Right kidney (tissue), 1 donor: ENCODE results near the gene KIF6.

Experiments used
- DNase-seq: peaks from one replicate; pipeline ENCODE4 v3.0.0-alpha.2; 2016

KIF6 gene

DNA sequence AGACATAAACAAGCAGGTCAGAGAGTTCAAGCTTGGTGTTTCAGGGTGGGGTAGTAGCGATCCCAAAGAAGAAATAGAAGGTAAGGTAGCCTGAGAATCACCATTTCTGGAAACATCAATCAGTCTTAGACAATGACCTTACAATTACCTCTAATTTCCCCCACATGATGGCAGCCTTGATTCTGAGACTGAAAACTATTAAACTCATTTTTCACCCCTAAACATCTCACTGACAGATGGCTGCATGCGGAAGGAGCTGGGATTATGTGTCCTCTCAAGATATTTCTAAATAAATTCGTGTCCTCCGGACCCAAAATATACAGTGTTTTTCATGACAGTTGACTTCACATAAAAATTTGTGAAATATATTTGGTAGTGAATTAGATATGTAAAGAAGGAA is 61.0 kb downstream of the KIF6 start:
- no peak for DNase-seq

- DNase-seq = no peak
Measured at GRCh38 chr6:39657355-39658135, 67.7 kb downstream of the KIF6 start.

DNA sequence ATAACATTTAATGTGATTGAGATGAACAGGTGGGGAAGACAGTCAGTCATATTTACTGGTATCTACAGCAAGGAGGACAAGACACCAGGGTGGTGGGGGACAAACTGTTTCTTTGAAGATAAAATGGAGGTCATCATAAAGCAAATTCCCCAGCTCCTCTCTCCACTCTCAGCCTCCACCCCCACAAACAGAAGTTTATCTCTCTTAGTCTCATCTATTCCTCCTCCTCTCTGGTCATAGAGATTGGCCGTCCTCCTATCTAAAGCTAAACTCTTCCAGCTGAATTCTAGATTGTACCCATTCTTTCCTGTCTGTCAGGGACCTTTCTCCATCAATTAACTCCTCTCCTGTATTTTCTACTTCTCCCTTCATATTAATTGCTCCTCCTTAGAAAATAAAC is 71.1 kb downstream of the KIF6 start:
- no peak for DNase-seq

DNA sequence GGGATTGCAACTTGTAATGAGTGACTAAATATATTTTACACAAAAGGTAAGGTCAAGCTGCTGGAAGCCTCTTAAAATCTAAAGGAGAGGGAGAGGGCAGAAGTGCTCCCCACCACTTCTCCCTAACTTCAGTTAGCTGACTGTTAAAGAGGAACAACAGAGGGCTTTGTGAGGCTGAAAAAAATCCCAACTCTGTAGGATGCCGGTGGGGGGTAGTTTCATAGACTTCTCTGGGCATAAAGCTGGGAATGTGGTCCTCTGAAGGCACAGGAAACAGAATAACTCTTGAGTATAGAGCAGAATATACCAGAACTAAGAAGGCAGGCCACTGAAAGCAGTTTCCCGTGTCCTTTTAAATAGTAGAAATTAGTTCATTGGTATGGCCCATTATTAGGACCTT is 71.6 kb downstream of the KIF6 start:
- DNase-seq = no peak

- DNase-seq = no peak
Measured at GRCh38 chr6:39649996-39650395, 75.2 kb downstream of the KIF6 start.

- no peak for DNase-seq
Measured at GRCh38 chr6:39646751-39647420, 78.3 kb downstream of the KIF6 start.

GRCh38 chr6:39642270-39642669 is 82.9 kb downstream of the KIF6 start:
- DNase-seq = no peak

DNA sequence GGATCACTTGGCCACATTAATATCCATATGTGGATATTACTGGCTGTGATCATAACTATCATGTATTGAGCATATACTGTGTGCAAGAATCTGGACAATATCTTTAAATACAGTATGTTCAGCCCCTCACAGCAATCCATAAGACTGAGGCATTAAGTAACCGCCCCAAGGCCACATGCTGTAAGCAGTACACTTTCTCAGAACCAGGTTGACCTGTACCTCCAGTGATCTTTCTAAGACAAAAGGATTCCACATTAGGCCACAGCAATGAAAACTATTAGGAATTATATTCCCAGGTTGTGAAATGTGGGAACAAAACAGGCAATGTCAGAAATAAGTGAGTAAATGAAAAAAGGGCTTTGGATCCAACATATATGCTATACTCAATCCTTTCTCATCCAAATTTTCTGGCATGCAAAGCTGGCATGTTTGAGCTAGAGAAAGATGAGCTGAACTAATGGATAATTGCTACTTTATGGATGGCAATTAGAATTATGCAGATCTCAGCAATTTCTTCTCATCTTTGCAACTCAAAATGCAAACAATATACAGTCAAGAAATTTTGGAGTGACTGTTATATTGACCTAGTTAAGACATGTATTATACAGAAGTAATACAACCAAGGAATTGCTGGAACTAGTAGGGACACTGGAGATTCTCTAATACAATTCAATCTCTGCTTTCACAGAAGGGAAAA is 86.9 kb downstream of the KIF6 start:
- DNase-seq = no peak

- DNase-seq = no peak
Measured at GRCh38 chr6:39634646-39635341, 90.4 kb downstream of the KIF6 start.

GRCh38 chr6:39625209-39625608 is 100.0 kb downstream of the KIF6 start:
- DNase-seq = no peak

DNA sequence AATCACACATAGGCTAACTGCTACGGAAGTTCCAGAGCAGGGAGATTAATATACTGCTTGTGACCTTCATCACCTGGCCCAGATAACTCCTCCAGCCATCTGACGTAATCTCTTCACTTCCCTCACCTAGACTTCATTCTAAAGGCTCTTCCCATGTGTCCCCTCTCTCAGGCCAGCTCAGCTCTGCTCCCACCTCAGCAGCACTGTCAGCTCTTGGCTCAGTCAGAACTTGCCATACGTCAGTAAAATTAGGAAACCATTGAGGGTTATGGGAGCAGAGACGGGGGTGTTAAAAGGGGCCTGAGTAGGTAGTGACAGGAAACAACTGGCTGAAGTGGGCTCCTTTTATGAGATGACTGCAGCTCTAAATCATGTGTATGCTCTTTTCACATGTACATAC is 101.5 kb downstream of the KIF6 start:
- DNase-seq = no peak

DNA sequence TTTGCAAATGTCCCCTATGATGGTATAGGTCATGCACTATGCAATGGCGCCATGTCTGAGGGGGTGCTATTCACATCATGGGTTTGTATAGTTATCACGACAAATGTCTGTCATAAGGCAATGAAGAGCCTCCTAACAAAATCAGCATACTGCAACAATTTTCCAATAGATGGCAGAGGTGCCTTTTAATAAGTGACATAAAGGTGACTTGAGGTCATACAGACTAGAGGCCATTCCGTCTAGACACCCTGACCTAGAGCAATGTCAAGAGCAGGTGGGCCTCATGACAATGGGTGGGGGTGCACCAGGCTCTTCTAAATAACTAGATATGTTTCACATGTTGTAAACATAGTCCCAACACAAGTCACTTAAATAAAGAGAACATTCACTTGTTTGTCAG is 107.7 kb downstream of the KIF6 start:
- no peak for DNase-seq

- no peak for DNase-seq
Measured at GRCh38 chr6:39617026-39617425, 108.2 kb downstream of the KIF6 start.

GRCh38 chr6:39615622-39616021 is 109.6 kb downstream of the KIF6 start:
- no peak for DNase-seq

- no peak for DNase-seq
Measured at GRCh38 chr6:39614393-39614950, 110.7 kb downstream of the KIF6 start.

DNA sequence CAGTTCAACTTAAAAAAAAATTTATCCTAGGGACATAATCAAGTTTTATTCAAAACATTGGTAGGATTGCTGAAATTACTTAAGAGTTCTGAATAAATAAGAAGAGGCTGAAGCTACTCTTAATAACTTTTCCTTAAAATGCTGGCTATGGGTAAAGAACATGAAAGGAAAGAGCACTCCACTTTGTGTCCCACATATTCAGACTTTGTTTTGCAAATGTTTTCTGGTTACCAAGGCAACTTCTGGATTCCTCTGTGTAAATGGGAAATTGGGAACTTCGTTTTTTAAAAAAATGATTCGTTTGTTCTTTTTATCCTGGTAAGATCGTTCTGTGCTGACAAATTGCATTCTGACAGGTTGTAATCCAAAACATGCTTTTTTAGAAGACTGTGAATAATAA is 115.0 kb downstream of the KIF6 start:
- no peak for DNase-seq

- no peak for DNase-seq
Measured at GRCh38 chr6:39608652-39609345, 116.4 kb downstream of the KIF6 start.

DNA sequence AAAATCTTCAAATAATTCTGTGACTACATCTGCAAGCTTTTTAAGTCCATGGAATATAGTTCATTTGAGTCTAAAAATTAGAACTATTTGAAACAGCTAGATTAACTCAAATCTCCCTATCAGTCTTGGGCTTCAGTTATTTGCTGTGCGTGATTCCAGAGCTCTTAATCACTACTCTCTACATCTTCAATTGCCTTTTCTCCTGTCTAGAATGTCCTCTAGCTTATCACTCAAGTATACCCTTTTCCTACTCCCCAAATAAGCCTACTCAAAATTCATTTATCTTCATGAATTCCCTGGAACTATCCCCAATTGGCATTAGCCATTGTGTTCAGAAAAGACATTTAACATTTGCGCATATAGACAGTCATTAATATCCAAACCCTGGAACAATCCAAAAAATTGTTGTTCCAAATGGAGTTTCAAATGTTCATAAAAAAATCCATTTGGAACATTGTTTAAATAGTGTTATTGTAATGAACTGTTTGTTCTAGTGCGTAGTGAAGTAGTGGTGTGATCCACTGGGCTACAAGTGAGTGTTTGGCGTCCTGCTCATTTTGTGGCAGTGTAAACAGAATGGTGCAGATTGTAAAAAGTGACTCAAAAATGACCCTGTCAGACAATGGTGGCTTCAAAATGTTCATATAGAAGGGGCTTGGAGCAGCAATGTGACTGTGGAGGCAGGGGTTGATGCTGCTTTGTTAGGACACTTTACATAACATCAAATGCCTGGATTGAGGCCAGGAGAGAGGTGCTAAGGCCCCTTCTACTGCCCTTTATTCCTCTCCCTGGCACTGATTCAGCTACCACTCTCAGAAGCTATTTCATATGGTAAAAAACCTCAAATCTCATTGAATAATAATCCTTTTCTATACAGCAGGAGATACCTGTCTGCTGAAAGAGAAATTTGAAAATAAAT is 122.3 kb downstream of the KIF6 start:
- no peak for DNase-seq

- DNase-seq = no peak
Measured at GRCh38 chr6:39599973-39600372, 125.2 kb downstream of the KIF6 start.

DNA sequence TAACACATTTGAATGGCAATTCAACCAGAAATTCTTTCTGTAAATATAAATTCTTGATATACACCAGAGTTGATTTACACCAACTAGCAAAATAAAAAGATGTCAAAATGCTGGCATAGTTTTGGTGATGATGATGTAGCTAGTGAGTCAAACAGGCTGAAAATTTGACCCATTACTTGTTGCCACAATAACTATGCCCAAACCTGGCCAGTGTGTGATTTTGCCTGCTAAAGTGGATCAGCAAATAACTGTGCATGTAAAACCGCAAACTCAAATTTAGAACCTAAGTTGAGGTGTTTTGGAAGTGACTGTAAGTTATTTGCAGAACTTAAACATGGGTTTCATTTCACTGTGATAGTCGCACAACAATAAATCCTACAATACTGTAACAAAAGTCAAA is 125.9 kb downstream of the KIF6 start:
- DNase-seq = no peak

- DNase-seq = no peak
Measured at GRCh38 chr6:39594285-39594684, 130.9 kb downstream of the KIF6 start.
